ENCODE measurements around the gene PPP2R2B. TPM values are rescaled to one million over a fixed set of nuclear protein-coding genes. Genes with fewer than 3 reads are reported as not detected.

Gene PPP2R2B
- total RNA-seq, 3 donors from 2014 or later (not counting 1 experiment from before 2014, with no cell fraction given), result 44.9 to 68.3 (median 63.7) TPM

GRCh38 chr5:146751054-146751453, 127.5 kb downstream of the PPP2R2B start:
- intact Hi-C loops (cut with micrococcal nuclease), result loop anchor here (5.0 kb wide), 2 partner anchors 126 to 141 kb away; partner anchors contain the start of gene PPP2R2B

DNA sequence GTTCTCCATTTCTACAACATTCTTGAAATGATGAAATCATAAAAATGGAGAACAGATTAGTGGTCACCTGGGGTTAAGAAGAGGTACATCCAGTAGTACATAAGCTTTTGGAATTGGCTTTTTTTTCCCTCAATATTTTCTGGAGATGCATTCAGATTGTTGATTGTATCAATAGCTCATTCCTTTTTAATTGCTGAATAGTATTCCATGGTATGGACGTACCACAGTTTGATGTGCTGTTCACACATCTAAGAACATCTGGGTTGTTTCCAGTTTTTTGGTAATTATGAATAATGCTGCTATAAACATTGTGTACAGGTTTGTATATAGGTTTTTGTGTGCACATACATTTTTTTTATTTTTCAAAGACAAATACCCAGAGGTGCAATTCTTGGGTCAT, 130.0 kb downstream of the PPP2R2B start:
- H3K27ac ChIP-seq (ENCODE audit: low read length), result no peak overlapping the region
- H3K27me3 ChIP-seq (ENCODE audit: control insufficient read depth, insufficient read depth, low read length), result no peaks in the 10 kb centered on the region
- Mint-ChIP-seq H3K27ac (peak overlapping the region in 1 of 2 donors; percentile 43), H3K27me3 (ENCODE audit: low read depth in 2 of 2) (no peaks in the 10 kb centered on the region), H3K9me3 (no peaks in the 10 kb centered on the region), H3K4me1 (peaks cover 55 to 63% of the 10 kb centered on the region in 2 donors), H3K36me3 (no peaks in the 10 kb centered on the region), H3K4me3 (no peak overlapping the region)
- no peak overlapping the region for H3K4me3 ChIP-seq (ENCODE audit: low read length)
- H3K4me1 ChIP-seq (ENCODE audit: control insufficient read depth, insufficient read depth, low read length), result peaks cover 30% of the 10 kb centered on the region
- DNase-seq (no peak), ATAC-seq (no peak)
- no peaks in the 10 kb centered on the region for H3K36me3 ChIP-seq (ENCODE audit: control insufficient read depth, insufficient read depth, low read length)
- intact Hi-C loops (cut with micrococcal nuclease), result no loop called here
- TF ChIP-seq, protein P1, sequence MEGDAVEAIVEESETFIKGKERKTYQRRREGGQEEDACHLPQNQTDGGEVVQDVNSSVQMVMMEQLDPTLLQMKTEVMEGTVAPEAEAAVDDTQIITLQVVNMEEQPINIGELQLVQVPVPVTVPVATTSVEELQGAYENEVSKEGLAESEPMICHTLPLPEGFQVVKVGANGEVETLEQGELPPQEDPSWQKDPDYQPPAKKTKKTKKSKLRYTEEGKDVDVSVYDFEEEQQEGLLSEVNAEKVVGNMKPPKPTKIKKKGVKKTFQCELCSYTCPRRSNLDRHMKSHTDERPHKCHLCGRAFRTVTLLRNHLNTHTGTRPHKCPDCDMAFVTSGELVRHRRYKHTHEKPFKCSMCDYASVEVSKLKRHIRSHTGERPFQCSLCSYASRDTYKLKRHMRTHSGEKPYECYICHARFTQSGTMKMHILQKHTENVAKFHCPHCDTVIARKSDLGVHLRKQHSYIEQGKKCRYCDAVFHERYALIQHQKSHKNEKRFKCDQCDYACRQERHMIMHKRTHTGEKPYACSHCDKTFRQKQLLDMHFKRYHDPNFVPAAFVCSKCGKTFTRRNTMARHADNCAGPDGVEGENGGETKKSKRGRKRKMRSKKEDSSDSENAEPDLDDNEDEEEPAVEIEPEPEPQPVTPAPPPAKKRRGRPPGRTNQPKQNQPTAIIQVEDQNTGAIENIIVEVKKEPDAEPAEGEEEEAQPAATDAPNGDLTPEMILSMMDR (IDR thresholded peaks at IDR 0.05), result no peak
- WGBS (ENCODE audit: insufficient coverage), result 100% methylated on average over 1 of the region's 1 CpG
- H3K9me3 ChIP-seq (ENCODE audit: control insufficient read depth, insufficient read depth, low read length), result peaks cover 3% of the 10 kb centered on the region

More at GRCh38 chr5:146751054-146751453, 127.5 kb downstream of the PPP2R2B start:
- H3K4me3 Mint-ChIP-seq, result peak overlapping the region; percentile 81
- Histone ChIP-seq H3K4me3 (ENCODE audit: low read length) (no peak overlapping the region), H3K36me3 (ENCODE audit: control insufficient read depth, insufficient read depth, low read length) (no peaks in the 10 kb centered on the region), H3K9me3 (ENCODE audit: control insufficient read depth, insufficient read depth, low read length) (peaks cover 3% of the 10 kb centered on the region), H3K27me3 (ENCODE audit: control insufficient read depth, insufficient read depth, low read length) (no peaks in the 10 kb centered on the region), H3K4me1 (ENCODE audit: control insufficient read depth, insufficient read depth, low read length) (peaks cover 43% of the 10 kb centered on the region), H3K27ac (ENCODE audit: low read length) (peak overlapping the region; percentile 86)
- H3K27me3 Mint-ChIP-seq (ENCODE audit: low read depth in 2 of 2), result no peaks in the 10 kb centered on the region
- ATAC-seq, result no peak
- TF ChIP-seq, protein P1 (IDR thresholded peaks at IDR 0.05), result no peak
- H3K36me3 Mint-ChIP-seq, result no peaks in the 10 kb centered on the region
- 73% methylated on average over 3 of the region's 3 CpGs for WGBS (ENCODE audit: insufficient coverage)
- no peak for DNase-seq
- H3K27ac Mint-ChIP-seq, result peak overlapping the region; percentile 91 to 96
- H3K4me1 Mint-ChIP-seq, result peaks cover 56 to 63% of the 10 kb centered on the region in 2 donors
- no peaks in the 10 kb centered on the region for H3K9me3 Mint-ChIP-seq

- no peaks in the 10 kb centered on the region for H3K36me3 Mint-ChIP-seq
- Histone ChIP-seq H3K9me3 (ENCODE audit: control insufficient read depth, insufficient read depth, low read length) (no peaks in the 10 kb centered on the region), H3K4me3 (ENCODE audit: low read length) (no peak overlapping the region), H3K27me3 (ENCODE audit: control insufficient read depth, insufficient read depth, low read length) (no peaks in the 10 kb centered on the region), H3K27ac (ENCODE audit: low read length) (no peak overlapping the region), H3K36me3 (ENCODE audit: control insufficient read depth, insufficient read depth, low read length) (no peaks in the 10 kb centered on the region), H3K4me1 (ENCODE audit: control insufficient read depth, insufficient read depth, low read length) (peaks cover 7% of the 10 kb centered on the region)
- 94% methylated on average over 5 of the region's 5 CpGs for WGBS (ENCODE audit: insufficient coverage)
- H3K4me1 Mint-ChIP-seq, result peaks cover 39 to 47% of the 10 kb centered on the region in 2 donors
- intact Hi-C loops (cut with micrococcal nuclease), result no loop called here
- no peaks in the 10 kb centered on the region for H3K27me3 Mint-ChIP-seq (ENCODE audit: low read depth in 2 of 2)
- H3K27ac Mint-ChIP-seq, result peak overlapping the region in 1 of 2 donors; percentile 60
- no peaks in the 10 kb centered on the region for H3K9me3 Mint-ChIP-seq
- no peak for DNase-seq
- ATAC-seq, result no peak
- H3K4me3 Mint-ChIP-seq, result no peak overlapping the region
- TF ChIP-seq, protein P1 (IDR thresholded peaks at IDR 0.05), result no peak
Measured at GRCh38 chr5:146745931-146746577, 132.5 kb downstream of the PPP2R2B start.

All from natural killer cell (primary cell).